WI38 (cell line): ENCODE data around the gene MITD1.

ENCODE experiments used
- H3K4me3 ChIP-seq: 2 replicates; pipeline ENCODE4 v1.5.1; 2011; ENCODE audit warnings: low read depth, mild to moderate bottlenecking, control low read depth, low read length
- TF ChIP-seq, protein P1 (sequence below): IDR thresholded peaks from 2 replicates; pipeline ENCODE4 v1.5.1; 2012; ENCODE audit warnings: low read depth, mild to moderate bottlenecking, control low read depth, low read length

MITD1 gene

DNA sequence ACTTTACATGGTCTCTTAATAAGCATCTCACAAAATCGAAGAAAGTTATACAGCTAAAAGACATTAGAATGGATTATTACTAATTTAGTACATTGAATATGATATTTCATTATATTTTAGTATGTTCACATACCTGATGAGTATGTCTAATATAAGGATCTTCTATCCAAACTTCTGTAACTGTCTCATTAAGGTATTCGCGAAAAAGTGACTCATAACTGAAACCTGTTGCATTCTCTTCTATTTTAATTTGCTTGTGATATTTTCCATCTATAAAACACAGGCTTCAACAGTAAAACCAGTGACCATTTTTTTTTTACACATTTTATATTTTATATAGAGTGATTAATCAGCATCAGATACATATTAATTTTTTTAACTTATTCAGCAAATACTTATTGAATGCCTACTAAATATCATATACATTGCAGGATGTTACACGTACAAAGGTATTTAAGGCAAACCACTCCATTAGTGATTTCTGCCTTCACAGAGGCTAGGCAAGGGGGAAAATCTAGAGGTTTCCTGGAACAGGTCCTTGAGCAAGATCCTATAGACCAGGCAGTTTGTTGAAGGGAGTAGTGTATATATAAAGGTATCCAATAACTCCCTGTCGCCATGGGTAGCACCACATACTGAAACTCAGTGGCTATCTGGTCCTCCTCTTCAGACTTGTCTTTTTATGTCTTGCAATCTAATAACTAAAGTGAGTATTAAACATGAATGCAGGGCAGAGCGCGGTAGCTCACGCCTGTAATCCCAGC, 9.3 kb downstream of the MITD1 start:
- TF ChIP-seq, protein P1, sequence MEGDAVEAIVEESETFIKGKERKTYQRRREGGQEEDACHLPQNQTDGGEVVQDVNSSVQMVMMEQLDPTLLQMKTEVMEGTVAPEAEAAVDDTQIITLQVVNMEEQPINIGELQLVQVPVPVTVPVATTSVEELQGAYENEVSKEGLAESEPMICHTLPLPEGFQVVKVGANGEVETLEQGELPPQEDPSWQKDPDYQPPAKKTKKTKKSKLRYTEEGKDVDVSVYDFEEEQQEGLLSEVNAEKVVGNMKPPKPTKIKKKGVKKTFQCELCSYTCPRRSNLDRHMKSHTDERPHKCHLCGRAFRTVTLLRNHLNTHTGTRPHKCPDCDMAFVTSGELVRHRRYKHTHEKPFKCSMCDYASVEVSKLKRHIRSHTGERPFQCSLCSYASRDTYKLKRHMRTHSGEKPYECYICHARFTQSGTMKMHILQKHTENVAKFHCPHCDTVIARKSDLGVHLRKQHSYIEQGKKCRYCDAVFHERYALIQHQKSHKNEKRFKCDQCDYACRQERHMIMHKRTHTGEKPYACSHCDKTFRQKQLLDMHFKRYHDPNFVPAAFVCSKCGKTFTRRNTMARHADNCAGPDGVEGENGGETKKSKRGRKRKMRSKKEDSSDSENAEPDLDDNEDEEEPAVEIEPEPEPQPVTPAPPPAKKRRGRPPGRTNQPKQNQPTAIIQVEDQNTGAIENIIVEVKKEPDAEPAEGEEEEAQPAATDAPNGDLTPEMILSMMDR: no peak
- no peak overlapping the region for H3K4me3 ChIP-seq

- H3K4me3 ChIP-seq: no peak overlapping the region
- TF ChIP-seq, protein P1: no peak
Observed at GRCh38 chr2:99169534-99169933, 11.3 kb downstream of the MITD1 start.

DNA sequence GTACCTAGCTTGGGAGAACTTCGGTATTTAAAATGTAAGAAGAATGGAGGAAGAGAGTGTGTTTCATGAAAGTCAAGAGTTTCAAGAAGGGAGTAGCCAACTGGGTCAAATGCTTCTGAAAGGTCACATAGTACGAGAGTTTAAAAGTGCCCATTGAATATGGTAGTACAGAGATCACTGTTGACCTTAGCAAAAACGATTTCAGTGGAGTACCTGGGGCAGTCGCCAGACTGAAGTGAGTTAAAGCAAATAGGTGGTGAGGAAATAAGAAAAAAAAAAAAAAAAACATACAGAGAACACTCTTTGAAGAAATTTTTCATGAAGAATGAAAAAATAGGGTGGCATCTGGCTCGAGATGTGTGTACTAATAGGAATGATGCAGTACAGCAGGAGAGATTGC, 14.6 kb downstream of the MITD1 start:
- TF ChIP-seq, protein P1: no peak
- no peak overlapping the region for H3K4me3 ChIP-seq

DNA sequence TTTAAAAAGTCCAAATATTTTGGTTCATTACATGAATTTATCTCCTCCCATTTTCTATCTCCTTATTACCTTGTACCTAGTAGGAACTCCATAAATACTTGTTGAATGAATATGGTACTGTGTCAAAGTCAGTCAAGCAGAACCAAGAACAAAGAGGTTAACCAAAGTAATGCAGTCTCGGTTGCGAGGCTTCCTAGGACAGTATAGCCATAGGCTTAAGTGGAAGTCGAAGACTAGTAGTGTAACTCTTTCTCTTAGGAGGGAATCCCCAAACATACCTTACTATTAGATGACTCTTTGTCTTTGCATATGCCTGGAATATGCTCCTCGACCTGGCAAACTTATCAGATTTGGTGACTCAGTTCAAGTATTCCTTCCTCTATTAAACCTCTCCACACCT, 21.3 kb downstream of the MITD1 start:
- TF ChIP-seq, protein P1: no peak

GRCh38 chr2:99158599-99158998, 22.3 kb downstream of the MITD1 start:
- TF ChIP-seq, protein P1: no peak
- no peak overlapping the region for H3K4me3 ChIP-seq

More for the DNA sequence above, 21.3 kb downstream of the MITD1 start:
- no peak overlapping the region for H3K4me3 ChIP-seq

DNA sequence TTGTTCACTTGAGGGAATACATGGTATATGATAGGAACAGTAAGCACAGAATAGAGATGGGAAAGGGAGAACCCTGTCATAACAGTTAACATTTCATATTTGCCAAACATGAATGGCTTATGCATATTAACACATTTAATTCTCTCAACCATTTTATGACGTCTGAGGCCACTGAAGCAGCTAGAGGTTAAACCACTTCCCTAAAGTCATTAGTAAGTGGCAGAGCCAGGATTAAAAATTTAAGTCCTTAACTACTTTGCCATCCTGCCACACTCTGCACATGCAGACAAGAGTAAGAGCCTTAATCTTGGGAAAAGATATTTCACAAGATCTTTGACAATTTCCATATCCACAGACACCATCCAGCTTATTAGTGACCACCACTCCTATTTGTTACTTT, 24.0 kb downstream of the MITD1 start:
- H3K4me3 ChIP-seq: no peak overlapping the region
- TF ChIP-seq, protein P1: no peak

DNA sequence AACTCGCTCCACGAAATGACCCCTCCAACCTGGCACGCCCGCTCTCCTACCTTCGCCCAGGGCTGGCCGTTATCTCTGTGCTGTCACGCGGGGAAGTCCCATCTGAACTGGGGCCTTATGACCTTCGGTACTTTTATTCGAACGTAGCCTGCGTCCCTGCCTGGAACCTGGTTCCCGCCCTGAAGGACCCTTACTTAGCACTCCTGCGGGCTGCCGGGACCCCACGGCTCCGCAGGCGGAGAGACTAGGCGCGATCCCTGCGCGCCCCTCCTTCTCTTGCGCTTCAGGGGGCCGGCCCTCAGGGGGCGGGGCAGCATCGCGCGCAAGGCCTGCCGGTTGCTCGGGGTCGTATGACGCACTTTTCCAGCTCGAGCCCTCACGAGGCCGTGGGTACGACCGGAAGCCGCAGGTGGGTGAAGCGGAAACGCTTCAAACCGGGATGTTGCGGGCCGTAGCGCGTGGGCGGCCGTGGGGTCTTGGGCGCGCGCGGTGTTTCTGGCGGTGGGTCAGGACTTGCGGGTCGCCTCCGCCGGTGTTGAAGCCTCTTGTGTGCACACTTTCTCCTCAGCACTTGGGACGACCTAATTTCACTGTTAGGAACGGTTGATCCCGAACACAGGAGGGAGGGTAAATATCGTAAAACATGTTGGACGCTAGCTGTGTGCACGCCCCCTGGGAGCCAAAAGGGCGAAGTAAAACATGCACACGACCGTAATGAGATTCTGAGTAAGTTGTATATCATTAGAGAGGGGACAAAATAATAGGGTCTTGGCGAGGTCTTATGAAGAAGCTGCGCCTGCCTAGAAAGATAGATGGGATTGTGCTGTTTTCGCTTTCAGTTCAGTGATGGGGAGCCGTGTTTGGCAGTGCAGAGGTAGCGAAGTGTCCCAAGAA, 26.0 kb downstream of the MITD1 start, which contains the start of the genes LIPT1 and TSGA10:
Gene LIPT1, plus strand, starts transcription at position 325 of the 894 bp plus-strand sequence. CDS start 6,991 bp downstream, outside the sequence.
Gene TSGA10, minus strand, starts transcription at position 300 of the 894 bp plus-strand sequence. CDS start 45,503 bp downstream, outside the sequence.
- H3K4me3 ChIP-seq: peak within 1 kb of the TSS; percentile 82

More for the DNA sequence above, 26.0 kb downstream of the MITD1 start, which contains the start of the genes LIPT1 and TSGA10:
- TF ChIP-seq, protein P1: no peak
